A549 (cell line): Measurements from ENCODE around the gene IGFBP5. TPM values are rescaled to one million over a fixed set of nuclear protein-coding genes. Genes with fewer than 3 reads are reported as not detected.

Experiments used
- ATAC-seq, 2 experiments: fragments of 200-7000 bp in 1 of 2; fragments of >200 bp in 1 of 2; cut with Nextera tagmentation in 1 of 2; cut with Tn5 transposase in 1 of 2; 3 replicates each; pipeline versions ENCODE4 v1.8.0 to v1.9.1; 2018 to 2020; ENCODE audit warnings: mild to moderate bottlenecking in 1 of 2, moderate library complexity in 1 of 2
- CTCF ChIA-PET: fragments of 300-600 bp; sonication (Branson Sonifier 250); formaldehyde crosslinking; extraction: SDS; loops from one replicate; lab custom pipeline; 2021; ENCODE audit warnings: antibody characterized with exemption, inconsistent platforms; lab: Yijun Ruan, JAX
- POLR2A ChIA-PET: fragments of 350-600 bp; formaldehyde crosslinking; extraction: SDS; loops from one replicate; lab custom pipeline; 2021; ENCODE audit warnings: antibody characterized with exemption, inconsistent platforms; lab: Yijun Ruan, JAX
- DNase-seq, 2 experiments: peaks; one replicate each; pipeline versions ENCODE4 v3.0.0 to v3.0.0-alpha.2; 2011 to 2016; ENCODE audit warnings: low read depth in 1 of 2, low spot score in 1 of 2
- FAIRE-seq: peaks from 2 replicates; lab custom pipeline; 2011; peaks lifted over from hg19 to GRCh38; lab: Jason Lieb, UNC
- H3K27ac ChIP-seq, 2 experiments: fragments of >200 bp; sonication (Bioruptor Twin); formaldehyde crosslinking; 3 replicates each; pipeline ENCODE4 v1.5.1; 2016 to 2017
- H3K4me1 ChIP-seq: fragments of >200 bp; sonication (Bioruptor Twin); formaldehyde crosslinking; 3 replicates; pipeline ENCODE4 v1.6.1; 2016
- H3K4me2 ChIP-seq: fragments of >200 bp; sonication (Bioruptor Twin); formaldehyde crosslinking; 3 replicates; pipeline ENCODE4 v1.6.1; 2016
- H3K4me3 ChIP-seq: fragments of >200 bp; sonication (Bioruptor Twin); formaldehyde crosslinking; 3 replicates; pipeline ENCODE4 v1.5.1; 2016
- H3K9me3 ChIP-seq: fragments of >200 bp; sonication (Bioruptor Twin); formaldehyde crosslinking; 3 replicates; pipeline ENCODE4 v1.6.1; 2016
- BCL3 ChIP-seq: fragments of >200 bp; sonication (Bioruptor Twin); formaldehyde crosslinking; IDR thresholded peaks from 3 replicates; pipeline ENCODE4 v1.6.1; 2016
- CBX2 ChIP-seq: fragments of 200-600 bp; sonication (generic); IDR thresholded peaks from 2 replicates; pipeline ENCODE4 v1.6.1; 2016; ENCODE audit warnings: low read depth, mild to moderate bottlenecking, borderline replicate concordance
- CHD4 ChIP-seq: fragments of 200-600 bp; sonication (generic); IDR thresholded peaks from 2 replicates; pipeline ENCODE4 v1.6.1; 2016; ENCODE audit warnings: antibody characterized with exemption, mild to moderate bottlenecking, borderline replicate concordance
- EP300 ChIP-seq, 2 experiments: fragments of >200 bp; sonication (Bioruptor Twin); formaldehyde crosslinking; IDR thresholded peaks; 2 replicates in 1 of 2; 3 replicates in 1 of 2; pipeline ENCODE4 v1.6.1; 2016 to 2017
- FOSL2 ChIP-seq, 2 experiments: fragments of 450-650 bp in 1 of 2; fragments of >200 bp in 1 of 2; sonication (Bioruptor Twin) in 1 of 2; formaldehyde crosslinking; IDR thresholded peaks; 2 replicates each; pipeline versions ENCODE4 v1.5.0 to v1.6.1; 2016 to 2020; ENCODE audit warnings: mild to moderate bottlenecking in 1 of 2, moderate library complexity in 1 of 2
- FOXS1 ChIP-seq: fragments of 250-450 bp; sonication (Bioruptor Pico); IDR thresholded peaks from 2 replicates; pipeline ENCODE4 v1.5.0; 2020; ENCODE audit warnings: mild to moderate bottlenecking, moderate library complexity
- HMGXB4 ChIP-seq: fragments of 250-450 bp; sonication (Bioruptor Pico); IDR thresholded peaks from 2 replicates; pipeline ENCODE4 v1.5.0; 2021; ENCODE audit warnings: mild to moderate bottlenecking, moderate library complexity, borderline replicate concordance
- HOXA7 ChIP-seq: fragments of 250-450 bp; sonication (Bioruptor Pico); IDR thresholded peaks from 2 replicates; pipeline ENCODE4 v1.5.0; 2020; ENCODE audit warnings: mild to moderate bottlenecking, moderate library complexity
- HOXB5 ChIP-seq: fragments of 250-450 bp; sonication (Bioruptor Pico); IDR thresholded peaks from 2 replicates; pipeline ENCODE4 v1.5.0; 2020; ENCODE audit warnings: mild to moderate bottlenecking, moderate library complexity
- KDM1A ChIP-seq: fragments of 200-600 bp; sonication (generic); IDR thresholded peaks from 2 replicates; pipeline ENCODE4 v1.6.1; 2016; ENCODE audit warnings: low read depth, mild to moderate bottlenecking
- MAFK ChIP-seq: fragments of 450-650 bp; IDR thresholded peaks from 2 replicates; pipeline ENCODE4 v1.6.1; 2014; ENCODE audit not compliant: partially characterized antibody
- NFE2L2 ChIP-seq: fragments of 150-350 bp; conservative IDR thresholded peaks from 2 replicates; pipeline ENCODE4 v1.6.1; 2014; ENCODE audit warnings: low read length
- NPAS2 ChIP-seq: fragments of 250-450 bp; sonication (Bioruptor Pico); IDR thresholded peaks from 2 replicates; pipeline ENCODE4 v1.8.0; 2022; ENCODE audit warnings: mild to moderate bottlenecking, moderate library complexity, borderline replicate concordance
- PHF8 ChIP-seq: fragments of 200-600 bp; sonication (generic); IDR thresholded peaks from 2 replicates; pipeline ENCODE4 v1.6.1; 2016; ENCODE audit warnings: low read depth, mild to moderate bottlenecking, antibody characterized with exemption, moderate library complexity, borderline replicate concordance
- POLR2AphosphoS2 ChIP-seq: conservative IDR thresholded peaks from 2 replicates; pipeline ENCODE4 v1.6.1; 2012; ENCODE audit warnings: low read length, improper control_type of control experiment, inconsistent platforms
- RAD21 ChIP-seq, 2 experiments: fragments of >200 bp in 1 of 2; sonication (Bioruptor Twin) in 1 of 2; formaldehyde crosslinking in 1 of 2; IDR thresholded peaks in 1 of 2; conservative IDR thresholded peaks in 1 of 2; 2 replicates in 1 of 2; 3 replicates in 1 of 2; pipeline ENCODE4 v1.6.1; 2012 to 2018; ENCODE audit warnings: inconsistent platforms in 1 of 2
- RCOR1 ChIP-seq: fragments of 150-350 bp; IDR thresholded peaks from 2 replicates; pipeline ENCODE4 v1.6.1; 2014; ENCODE audit warnings: antibody characterized with exemption, low read length, low read depth
- RFX5 ChIP-seq: fragments of 450-650 bp; IDR thresholded peaks from 2 replicates; pipeline ENCODE4 v1.7.1; 2014; ENCODE audit warnings: antibody characterized with exemption, mild to moderate bottlenecking, moderate library complexity
- RNF2 ChIP-seq: fragments of 200-600 bp; sonication (generic); IDR thresholded peaks from 2 replicates; pipeline ENCODE4 v1.6.1; 2016; ENCODE audit warnings: low read depth, mild to moderate bottlenecking, antibody characterized with exemption, moderate library complexity, borderline replicate concordance
- SMC3 ChIP-seq: fragments of >200 bp; sonication (Bioruptor Twin); formaldehyde crosslinking; IDR thresholded peaks from 3 replicates; pipeline ENCODE4 v1.6.1; 2018; ENCODE audit warnings: inconsistent platforms
- SREBF2 ChIP-seq: fragments of 450-650 bp; IDR thresholded peaks from 2 replicates; pipeline ENCODE4 v1.6.1; 2014; ENCODE audit warnings: mild to moderate bottlenecking, moderate library complexity
- USF2 ChIP-seq: fragments of 450-650 bp; IDR thresholded peaks from 2 replicates; pipeline ENCODE4 v1.6.1; 2014; ENCODE audit warnings: antibody characterized with exemption
- WGBS: methylation state at CpG from one replicate; pipeline ENCODE4 v1.1.6; 2017; ENCODE audit errors: missing lambda C conversion rate; 5-methylcytosine and 5-hydroxymethylcytosine counted together
- polyA plus RNA-seq, 4 experiments: library from polyadenylated mRNA; depleted of rRNA in 3 of 4; stranded (reverse); fragments of >200 nt; fragmentation: RNase III in 1 of 4; extraction: RNeasy Plus Mini Kit Qiagen cat#74134 plus additional on column Dnase treatment in 1 of 4; gene quantifications; 2 replicates in 3 of 4; 3 replicates in 1 of 4; pipeline ENCODE4 v1.2.3, GENCODE V29; 2011 to 2017
- TF ChIP-seq, protein P1 (sequence below): IDR thresholded peaks from 2 replicates; pipeline ENCODE4 v1.6.1; 2012
- TF ChIP-seq, protein P2 (sequence below): fragments of >200 bp; sonication (Bioruptor Twin); formaldehyde crosslinking; IDR thresholded peaks from 3 replicates; pipeline ENCODE4 v1.5.1; 2016

Gene IGFBP5
- polyA plus RNA-seq, 2 of the 4 experiments (the other 2 are of a cell fraction), result 0.23 to 0.97 TPM

DNA sequence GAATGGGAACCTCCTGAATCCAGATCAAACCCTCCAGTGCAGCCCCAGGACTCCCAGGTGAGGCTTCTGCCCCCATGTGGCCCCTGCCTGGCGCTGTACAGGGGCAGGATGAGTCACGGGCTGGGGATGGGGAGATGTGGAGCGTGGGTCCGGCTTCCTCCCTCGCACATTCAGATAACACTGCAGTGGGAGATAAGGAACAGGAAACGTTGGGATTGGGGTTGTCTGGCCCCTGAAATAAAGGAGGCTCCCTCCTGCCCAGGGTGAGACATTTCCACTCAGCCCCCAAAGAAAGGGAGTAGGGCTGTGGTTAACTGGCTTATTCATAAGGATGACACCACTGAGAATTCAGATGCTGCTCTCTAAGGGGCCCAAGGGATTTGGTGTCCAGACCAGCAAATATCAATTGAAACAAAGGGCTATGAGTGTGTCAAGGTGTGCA is 30.7 kb downstream of the IGFBP5 start:
- no peak overlapping the region for H3K4me2 ChIP-seq
- H3K9me3 ChIP-seq, result no peaks in the 10 kb centered on the region
- CTCF ChIA-PET, result interaction anchor here (0.5 to 16.9 kb wide), 12 partner anchors 9 to 846 kb away, joined by 3 to 402 read pairs (median 8); no protein-coding TSS in a partner anchor
- no peaks in the 10 kb centered on the region for H3K4me1 ChIP-seq
- H3K27ac ChIP-seq, result no peak overlapping the region
- no peak for DNase-seq
- ATAC-seq, result peak in 1 of 2 experiments; percentile 40; a peak in 2 of 6 replicates
- 62% methylated on average over 5 of the region's 6 CpGs for WGBS
- TF ChIP-seq FOSL2 (IDR thresholded peaks at IDR 0.05) (no peak), FOSL2 (CRISPR knock-in tag; IDR thresholded peaks at IDR 0.05) (0 out of 2 replicates have a peak, but pooled peaks have one; percentile 38), RAD21 (conservative IDR thresholded peaks at IDR 0.05 in 1 of 2, IDR thresholded peaks at IDR 0.05 in 1 of 2) (peak; percentile 25 to 35; a peak in 3 of 5 replicates), CBX2 (no peak), BCL3 (no peak), SMC3 (peak; percentile 32; the same call in 2 of the 3 replicates)
- TF ChIP-seq, all 56 proteins: peak for 3
- no peak for FAIRE-seq
- no peak overlapping the region for H3K4me3 ChIP-seq
- POLR2A ChIA-PET, result no interaction called here

DNA sequence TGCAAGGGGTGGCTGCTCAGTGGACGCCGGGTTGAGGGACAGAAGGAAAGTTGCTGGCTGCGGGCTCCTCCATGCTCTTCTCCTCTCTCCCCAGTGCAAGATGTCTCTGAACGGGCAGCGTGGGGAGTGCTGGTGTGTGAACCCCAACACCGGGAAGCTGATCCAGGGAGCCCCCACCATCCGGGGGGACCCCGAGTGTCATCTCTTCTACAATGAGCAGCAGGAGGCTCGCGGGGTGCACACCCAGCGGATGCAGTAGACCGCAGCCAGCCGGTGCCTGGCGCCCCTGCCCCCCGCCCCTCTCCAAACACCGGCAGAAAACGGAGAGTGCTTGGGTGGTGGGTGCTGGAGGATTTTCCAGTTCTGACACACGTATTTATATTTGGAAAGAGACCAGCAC is 31.5 kb downstream of the IGFBP5 start:
- H3K4me2 ChIP-seq, result no peak overlapping the region
- no peak for DNase-seq
- ATAC-seq, result no peak
- no peak overlapping the region for H3K27ac ChIP-seq
- no peak for FAIRE-seq
- ChIA-PET POLR2A (no interaction called here), CTCF (interaction anchor here (1.1 to 16.9 kb wide), 6 partner anchors 8 to 554 kb away, joined by 3 to 402 read pairs (median 6); no protein-coding TSS in a partner anchor)
- H3K4me1 ChIP-seq, result no peaks in the 10 kb centered on the region
- TF ChIP-seq USF2, result no peak
- TF ChIP-seq, protein P1, sequence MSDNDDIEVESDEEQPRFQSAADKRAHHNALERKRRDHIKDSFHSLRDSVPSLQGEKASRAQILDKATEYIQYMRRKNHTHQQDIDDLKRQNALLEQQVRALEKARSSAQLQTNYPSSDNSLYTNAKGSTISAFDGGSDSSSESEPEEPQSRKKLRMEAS, result no peak
- no peak for TF ChIP-seq HOXB5 (CRISPR knock-in tag)
- 86% methylated on average over 18 of the region's 18 CpGs for WGBS
- no peak overlapping the region for H3K4me3 ChIP-seq
- H3K9me3 ChIP-seq, result no peaks in the 10 kb centered on the region

DNA sequence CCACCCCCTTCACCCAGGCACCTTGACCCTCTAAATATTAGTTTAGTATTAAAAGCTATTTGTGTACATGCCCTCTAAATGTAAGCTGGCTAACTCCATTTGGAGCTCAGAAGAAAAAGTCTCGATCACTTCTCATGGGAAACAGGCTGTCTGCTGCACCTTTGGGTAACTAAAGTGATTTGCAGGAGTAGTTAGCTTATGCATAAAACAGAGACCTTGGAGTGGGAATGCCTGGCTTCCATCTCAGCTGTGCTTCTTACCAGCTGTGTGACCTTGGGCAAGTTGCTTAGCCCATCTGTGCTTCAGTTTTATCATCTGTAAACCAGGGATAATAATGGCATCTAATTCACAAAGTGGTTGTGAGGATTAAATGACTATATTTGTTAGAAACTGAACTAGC is 32.2 kb downstream of the IGFBP5 start:
- POLR2A ChIA-PET, result no interaction called here
- DNase-seq (no peak), FAIRE-seq (no peak), ATAC-seq (no peak)
- H3K9me3 ChIP-seq, result no peaks in the 10 kb centered on the region
- H3K4me3 ChIP-seq, result no peak overlapping the region
- TF ChIP-seq RFX5 (no peak), HMGXB4 (CRISPR knock-in tag) (no peak), SREBF2 (no peak), PHF8 (no peak), NFE2L2 (no peak), FOXS1 (CRISPR knock-in tag) (no peak), NPAS2 (no peak), RAD21 (conservative IDR thresholded peaks at IDR 0.05 in 1 of 2, IDR thresholded peaks at IDR 0.05 in 1 of 2) (no peak), KDM1A (no peak), CBX2 (no peak), MAFK (no peak), CHD4 (no peak), RNF2 (no peak), POLR2AphosphoS2 (no peak), HOXA7 (CRISPR knock-in tag) (no peak), RCOR1 (no peak), EP300 (IDR thresholded peaks at IDR 0.05) (no peak)
- TF ChIP-seq, protein P2, sequence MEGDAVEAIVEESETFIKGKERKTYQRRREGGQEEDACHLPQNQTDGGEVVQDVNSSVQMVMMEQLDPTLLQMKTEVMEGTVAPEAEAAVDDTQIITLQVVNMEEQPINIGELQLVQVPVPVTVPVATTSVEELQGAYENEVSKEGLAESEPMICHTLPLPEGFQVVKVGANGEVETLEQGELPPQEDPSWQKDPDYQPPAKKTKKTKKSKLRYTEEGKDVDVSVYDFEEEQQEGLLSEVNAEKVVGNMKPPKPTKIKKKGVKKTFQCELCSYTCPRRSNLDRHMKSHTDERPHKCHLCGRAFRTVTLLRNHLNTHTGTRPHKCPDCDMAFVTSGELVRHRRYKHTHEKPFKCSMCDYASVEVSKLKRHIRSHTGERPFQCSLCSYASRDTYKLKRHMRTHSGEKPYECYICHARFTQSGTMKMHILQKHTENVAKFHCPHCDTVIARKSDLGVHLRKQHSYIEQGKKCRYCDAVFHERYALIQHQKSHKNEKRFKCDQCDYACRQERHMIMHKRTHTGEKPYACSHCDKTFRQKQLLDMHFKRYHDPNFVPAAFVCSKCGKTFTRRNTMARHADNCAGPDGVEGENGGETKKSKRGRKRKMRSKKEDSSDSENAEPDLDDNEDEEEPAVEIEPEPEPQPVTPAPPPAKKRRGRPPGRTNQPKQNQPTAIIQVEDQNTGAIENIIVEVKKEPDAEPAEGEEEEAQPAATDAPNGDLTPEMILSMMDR, result no peak
- TF ChIP-seq, all 56 proteins: peak for 0
- CTCF ChIA-PET, result interaction anchor here (1.0 to 16.9 kb wide), 7 partner anchors 9 to 553 kb away, joined by 3 to 402 read pairs (median 5); no protein-coding TSS in a partner anchor
- Histone ChIP-seq H3K4me1 (no peaks in the 10 kb centered on the region), H3K4me2 (no peak overlapping the region), H3K27ac (no peak overlapping the region)
- WGBS, result 89% methylated on average over 1 of the region's 1 CpG
